HG02610 (cell line): ENCODE results near the gene IGSF1.

Experiments used
- ATAC-seq: cut with Tn5 transposase; IDR thresholded peaks from one replicate; pipeline ENCODE4 v1.9.1; 2021; ENCODE audit warnings: mild to moderate bottlenecking, moderate library complexity; ENCODE audit not compliant: unreplicated experiment

IGSF1 gene

GRCh38 chrX:131288738-131289511, at the start of gene IGSF1:
Gene IGSF1 (minus strand): TSS chrX:131289306. CDS start chrX:131286674, 2,632 bp downstream.
- ATAC-seq, result no peak

GRCh38 chrX:131332331-131332730, 43.2 kb upstream of the IGSF1 start:
- no peak for ATAC-seq

DNA sequence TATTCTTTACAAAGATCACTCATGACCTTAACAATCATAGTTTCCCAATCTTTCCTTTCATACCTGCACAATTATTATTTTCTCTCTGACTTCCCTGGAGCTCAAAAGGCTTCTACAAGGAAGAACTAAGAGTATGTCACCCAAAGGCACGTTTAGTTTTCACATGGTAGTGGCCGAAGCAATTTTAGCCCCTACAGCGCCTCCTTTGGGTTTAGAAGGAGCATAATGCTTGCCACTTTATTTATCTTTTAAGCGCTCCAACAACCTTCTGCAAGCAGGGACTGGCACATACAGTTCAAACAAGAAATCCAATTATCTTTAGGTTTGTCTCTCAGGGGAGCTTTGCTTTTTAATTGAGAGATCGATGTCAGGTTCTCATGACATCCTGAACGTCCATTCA, 42.0 kb upstream of the IGSF1 start:
- no peak for ATAC-seq

DNA sequence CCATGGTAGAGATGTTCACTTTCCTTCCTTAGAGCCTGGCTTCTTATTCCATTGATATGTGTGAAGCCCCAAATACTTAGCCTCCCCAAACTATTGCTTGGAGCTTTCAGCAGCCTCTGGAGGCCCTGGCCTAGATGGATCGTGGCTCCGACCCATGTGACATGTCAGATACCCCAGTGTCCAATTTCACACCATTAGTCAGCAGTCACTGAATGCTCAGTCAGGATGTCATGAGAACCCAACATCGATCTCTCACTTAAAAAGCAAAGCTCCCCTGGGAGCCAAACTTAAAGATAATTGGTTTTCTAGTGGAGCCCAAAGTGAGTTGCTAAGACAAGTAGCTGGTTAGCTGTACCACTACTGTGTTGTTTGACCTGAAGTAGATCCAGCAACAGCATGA, 41.6 kb upstream of the IGSF1 start:
- ATAC-seq, result no peak

DNA sequence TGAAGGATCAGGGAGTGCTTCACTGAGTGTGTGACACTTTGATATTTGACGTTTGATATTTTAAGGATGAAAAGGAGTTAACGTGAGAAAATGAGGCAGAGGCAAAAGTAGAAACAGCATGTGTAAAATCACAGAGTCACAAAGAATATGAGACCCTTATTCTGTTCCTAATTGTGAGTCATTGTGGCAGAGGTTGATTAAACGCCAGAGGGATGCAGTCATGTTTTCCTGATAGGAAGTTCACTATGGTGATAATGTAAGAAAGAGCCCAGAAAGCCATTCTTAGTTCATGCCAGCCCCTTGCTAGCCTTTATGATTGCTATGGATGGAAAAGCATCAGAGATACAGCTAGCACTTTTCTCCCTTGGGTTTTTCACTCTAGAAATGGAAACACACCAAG, 33.5 kb upstream of the IGSF1 start:
- no peak for ATAC-seq

- ATAC-seq, result no peak
These were observed 28.2 kb upstream of the IGSF1 start for GRCh38 chrX:131317326-131317725.

DNA sequence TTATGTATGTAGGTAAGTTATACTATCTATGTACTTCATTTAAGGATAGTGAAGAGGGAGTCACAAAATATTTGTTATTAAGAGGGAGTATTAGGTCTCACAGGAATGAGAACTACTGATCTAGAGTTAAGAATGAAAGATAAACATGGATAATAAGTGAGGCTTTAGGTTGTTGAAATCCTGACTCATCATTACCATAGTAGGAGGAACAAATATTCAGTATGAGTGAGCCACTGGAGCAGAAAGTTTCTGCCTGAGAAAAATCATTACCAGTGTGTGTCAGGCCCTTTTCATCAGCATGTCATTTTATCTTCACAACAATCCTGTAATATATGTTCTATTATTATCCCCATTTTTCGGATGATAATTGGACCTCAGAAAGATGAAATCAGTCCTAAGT, 27.2 kb upstream of the IGSF1 start:
- no peak for ATAC-seq

- no peak for ATAC-seq
These were observed 19.9 kb upstream of the IGSF1 start for GRCh38 chrX:131308980-131309379.

DNA sequence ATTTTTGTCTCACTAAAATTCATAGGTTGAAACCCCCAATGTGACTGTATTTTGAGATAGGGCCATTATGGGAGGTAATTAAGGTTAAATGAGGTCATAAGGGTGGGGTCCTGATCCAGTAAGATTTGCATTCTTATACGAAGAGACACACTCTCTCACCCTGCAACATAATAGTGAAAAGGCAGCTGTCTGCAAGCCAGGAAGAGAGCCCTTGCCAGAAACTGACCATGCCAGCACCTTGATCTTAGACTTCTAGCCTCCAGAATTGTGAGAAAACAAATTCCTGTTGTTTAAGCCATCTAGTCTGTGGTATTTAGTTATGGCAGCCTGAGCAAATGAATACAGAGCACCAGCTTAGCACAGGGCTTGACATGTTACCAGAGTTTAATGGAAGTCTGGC, 17.5 kb upstream of the IGSF1 start:
- no peak for ATAC-seq

DNA sequence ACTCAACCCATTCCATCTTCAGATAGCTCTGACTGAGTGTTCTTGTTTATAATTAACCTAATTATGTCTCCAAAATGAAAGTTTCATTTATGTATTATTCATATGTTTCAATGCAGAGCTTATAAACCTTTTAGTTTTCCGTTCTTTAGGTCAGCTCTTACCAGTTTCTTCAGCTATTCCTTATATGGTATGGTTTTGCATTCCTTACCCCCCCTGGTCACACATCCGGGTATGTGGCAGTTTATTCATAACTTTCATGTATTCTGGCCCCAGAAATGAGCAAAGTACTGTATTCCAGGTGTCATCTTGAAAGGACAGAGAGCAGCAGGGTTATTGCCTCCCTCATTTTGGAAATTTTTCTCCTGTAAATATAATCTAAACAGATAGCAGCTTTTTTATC, 16.8 kb upstream of the IGSF1 start:
- ATAC-seq, result no peak

DNA sequence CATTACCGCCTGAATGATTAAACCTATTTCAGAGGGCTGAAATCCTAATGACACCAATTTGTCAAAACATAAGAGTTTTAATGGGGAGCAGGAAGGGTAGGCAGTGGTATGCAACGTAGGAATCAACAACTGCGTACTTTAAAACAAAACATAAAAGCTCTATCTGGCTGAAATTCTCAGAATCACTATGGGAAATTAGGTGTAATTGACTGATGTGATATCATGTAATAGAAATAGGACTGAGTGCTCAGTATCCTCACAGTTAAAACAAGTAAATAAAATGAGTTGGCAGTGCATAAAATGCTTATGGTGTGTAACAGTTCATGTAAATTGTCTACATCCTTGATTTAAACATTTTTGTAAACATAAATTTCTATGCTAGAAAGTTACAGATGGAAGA, 13.6 kb upstream of the IGSF1 start:
- ATAC-seq, result no peak

DNA sequence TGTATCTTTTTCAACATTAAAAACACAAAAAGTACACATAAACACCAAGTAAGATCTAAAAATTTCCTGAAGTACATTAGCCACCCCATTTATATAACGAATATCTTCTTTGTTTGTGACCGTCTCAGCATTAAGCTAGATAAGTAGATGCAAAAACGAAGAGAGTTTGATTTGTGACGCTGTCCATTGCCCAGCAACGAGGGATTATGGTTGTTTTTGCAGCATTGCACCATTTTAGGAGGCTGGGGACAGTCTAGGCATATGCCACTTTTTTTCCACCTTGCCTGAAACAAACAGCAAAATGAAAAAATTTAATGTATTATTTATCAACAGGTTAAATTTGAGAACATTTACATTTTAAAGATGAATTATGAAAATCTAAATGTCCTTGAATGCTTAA, 12.0 kb upstream of the IGSF1 start:
- ATAC-seq, result no peak

DNA sequence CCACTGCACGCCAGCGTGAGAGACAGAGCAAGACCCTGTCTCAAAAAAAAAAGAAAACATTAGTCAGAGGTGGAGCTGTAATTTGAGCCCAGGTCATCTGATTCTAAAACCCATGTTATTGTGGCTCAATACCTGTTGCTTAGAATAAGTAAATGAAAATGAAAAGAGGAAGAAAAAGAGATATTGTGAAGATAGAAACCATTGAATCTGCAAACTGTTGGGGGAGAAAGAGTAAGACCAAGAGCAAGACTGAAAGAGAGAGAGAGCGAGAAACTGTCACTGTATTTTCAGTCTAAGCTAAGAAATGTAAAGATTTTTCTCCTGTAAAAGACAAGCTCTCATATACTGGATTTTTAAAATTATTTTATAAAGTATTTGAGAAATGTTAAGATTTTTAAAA, 9.7 kb upstream of the IGSF1 start:
- ATAC-seq, result no peak

DNA sequence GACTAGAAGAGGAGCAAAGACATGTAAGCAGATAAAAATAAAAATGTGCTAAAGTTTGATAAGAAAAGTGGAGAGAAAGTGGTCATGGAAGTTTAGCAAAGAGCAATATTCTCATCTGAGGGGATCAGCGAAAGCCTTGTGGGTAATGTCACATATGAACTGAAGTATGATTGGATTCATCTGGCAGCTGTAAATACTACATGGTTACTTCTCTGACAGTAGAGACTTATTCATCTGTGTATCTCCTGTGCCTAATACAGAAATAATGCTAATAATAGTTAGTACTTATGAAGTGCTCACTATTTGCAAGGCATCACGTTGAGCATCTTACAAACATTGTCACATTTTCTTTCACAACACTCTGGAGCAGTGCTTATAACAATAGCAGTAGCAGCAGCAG, 8.9 kb upstream of the IGSF1 start:
- no peak for ATAC-seq

DNA sequence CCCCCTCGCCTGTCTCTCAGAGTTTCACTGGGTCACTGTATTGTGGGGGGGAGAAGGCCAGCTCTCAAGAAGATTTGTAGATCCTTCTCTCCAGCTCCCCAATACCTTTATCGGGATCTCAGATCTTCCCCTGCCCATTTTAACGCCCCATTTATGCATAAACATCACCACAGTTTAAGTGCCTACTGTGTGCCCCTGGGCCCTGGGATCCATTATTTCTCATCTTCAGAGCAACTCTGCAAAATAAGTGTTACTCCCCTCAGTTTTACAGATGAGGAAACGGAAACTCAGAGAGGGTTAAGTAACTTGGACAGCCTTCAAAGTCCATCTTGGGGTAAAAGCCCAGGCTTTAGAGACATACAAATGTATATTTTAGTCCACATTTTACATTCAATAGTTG, 421 bp upstream of the IGSF1 start:
- no peak for ATAC-seq

DNA sequence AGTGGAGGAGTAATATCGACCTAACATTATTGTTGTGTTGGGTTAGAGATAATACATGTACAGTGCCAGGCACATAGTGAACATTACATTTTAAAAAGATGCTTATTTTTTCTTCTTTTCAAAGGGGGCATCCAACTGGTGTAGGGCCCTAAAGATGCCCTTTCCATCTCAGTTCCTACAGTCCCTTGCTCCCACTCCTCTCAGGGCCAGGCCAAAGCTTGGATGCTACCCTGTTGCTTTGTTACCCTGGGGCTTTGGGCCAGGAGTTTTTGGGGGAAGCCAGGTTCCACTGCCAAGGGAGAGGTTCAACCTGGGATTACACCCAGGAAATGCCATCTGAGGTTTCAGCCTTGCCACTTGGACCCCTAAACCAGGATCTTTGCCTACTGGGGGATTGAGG, 918 bp downstream of the IGSF1 start:
- ATAC-seq, result no peak

- ATAC-seq, result no peak
These were observed 1.4 kb downstream of the IGSF1 start for GRCh38 chrX:131287560-131288179.

- no peak for ATAC-seq
These were observed 9.5 kb downstream of the IGSF1 start for GRCh38 chrX:131279617-131280016.

DNA sequence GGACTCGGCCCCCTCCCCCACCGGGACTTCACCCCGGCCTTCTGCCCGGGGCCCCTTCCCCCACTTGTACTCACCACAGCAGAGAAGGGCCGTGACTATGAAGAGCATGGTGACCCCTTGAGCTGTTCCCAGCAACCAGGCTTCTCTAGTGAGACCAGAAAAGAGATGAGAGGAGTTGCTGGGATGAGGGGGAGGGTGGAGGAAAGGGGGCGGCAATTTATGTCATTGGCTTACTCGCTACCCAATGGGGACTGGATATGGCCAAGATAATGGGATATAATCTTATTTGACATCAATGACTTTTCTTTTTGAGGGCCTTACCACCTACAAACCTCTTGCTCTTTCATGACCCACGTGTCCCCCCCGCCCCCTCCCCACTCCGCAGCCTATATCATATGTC, 9.9 kb downstream of the IGSF1 start:
- no peak for ATAC-seq

DNA sequence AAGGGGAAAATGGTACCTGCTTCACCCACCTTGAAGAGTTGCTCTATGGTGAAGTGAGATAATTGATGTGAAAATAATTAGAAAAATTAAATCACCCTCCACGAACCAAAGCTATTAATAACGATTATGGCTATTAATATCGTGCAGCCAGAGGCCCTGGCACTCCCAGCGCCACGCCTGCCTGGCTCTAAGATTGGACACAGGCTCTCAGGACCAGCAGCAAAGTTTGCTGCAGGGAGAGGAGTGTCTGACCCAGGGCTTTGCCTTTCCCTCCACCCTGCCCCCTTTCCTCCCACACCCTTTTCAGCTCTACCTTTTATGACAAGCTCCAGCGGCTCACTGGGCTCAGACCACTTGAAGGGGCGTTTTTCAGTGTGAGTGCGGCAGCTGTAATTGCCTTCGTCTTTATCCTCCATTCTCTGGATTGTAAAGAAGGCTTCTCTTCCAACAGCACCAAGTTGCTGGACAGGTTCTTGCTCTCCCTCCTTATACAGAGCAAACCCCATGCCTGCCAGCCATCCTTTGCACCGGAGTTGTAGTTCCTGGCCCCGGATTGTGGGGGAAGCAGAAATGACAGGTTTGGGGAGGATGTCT, 11.5 kb downstream of the IGSF1 start:
- no peak for ATAC-seq

DNA sequence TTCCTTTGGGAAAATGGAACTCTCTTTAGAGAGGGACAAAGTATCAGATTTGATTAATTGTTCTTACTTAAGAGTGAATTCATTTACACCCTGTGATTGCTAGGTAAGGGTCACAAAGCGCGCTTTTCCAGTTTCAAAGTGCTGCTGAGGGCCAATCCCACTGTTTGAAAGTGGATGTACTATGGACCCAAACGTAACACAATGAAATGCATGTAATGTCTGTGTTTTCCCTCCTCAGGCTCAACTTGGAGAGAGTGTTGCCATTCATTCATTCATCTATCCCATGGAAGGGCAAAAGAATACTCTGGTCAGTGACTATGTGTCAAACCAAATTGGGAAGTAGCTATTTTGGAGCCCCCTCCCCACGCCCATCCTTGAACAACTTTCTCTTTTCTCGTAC, 16.1 kb downstream of the IGSF1 start:
- no peak for ATAC-seq

GRCh38 chrX:131271826-131272225, 17.3 kb downstream of the IGSF1 start:
- no peak for ATAC-seq
